PC-3 (cell line): ENCODE results near the gene EVA1A. TPM values are rescaled to one million over a fixed set of nuclear protein-coding genes. Genes with fewer than 3 reads are reported as not detected.

Source experiments
- ATAC-seq: fragments of 200-7000 bp; cut with Tn5 transposase; 2 replicates; pipeline ENCODE4 v1.9.1; 2020; ENCODE audit warnings: mild to moderate bottlenecking, moderate library complexity
- Bru-seq: library from RNA; stranded (reverse); fragments of 400-500 nt; gene quantifications from one replicate; lab custom pipeline; 2021; lab: Mats Ljungman, UMichigan
- BruChase-seq, 2 experiments: library from RNA; stranded (reverse); fragments of 400-500 nt; gene quantifications; one replicate each; lab custom pipeline; 2021; lab: Mats Ljungman, UMichigan
- BruUV-seq: library from RNA; stranded (reverse); fragments of 400-500 nt; replicated peaks from 2 replicates; lab custom pipeline; 2021; lab: Mats Ljungman, UMichigan
- CTCF ChIA-PET: fragments of 300-600 bp; sonication (Branson Sonifier 250); formaldehyde crosslinking; loops from one replicate; lab custom pipeline; 2022; ENCODE audit warnings: antibody characterized with exemption; lab: Charles Lee
- POLR2A ChIA-PET: fragments of 300-600 bp; sonication (Branson Sonifier 250); formaldehyde crosslinking; loops from one replicate; lab custom pipeline; 2022; ENCODE audit warnings: antibody characterized with exemption; ENCODE audit not compliant: unreplicated experiment; lab: Charles Lee
- DNase-seq: peaks from one replicate; pipeline ENCODE4 v3.0.0-alpha.2; 2015
- H2AFZ ChIP-seq: fragments of 300-600 bp; sonication (generic); 2 replicates; pipeline ENCODE4 v1.6.0; 2016; ENCODE audit warnings: antibody characterized with exemption, low read length
- H3F3A ChIP-seq: fragments of 300-600 bp; sonication (generic); one replicate; pipeline ENCODE4 v1.6.0; 2017; ENCODE audit warnings: antibody characterized with exemption, low read length, control low read depth, mild to moderate bottlenecking; ENCODE audit not compliant: unreplicated experiment
- H3K27ac ChIP-seq: fragments of 300-600 bp; sonication (generic); 2 replicates; pipeline ENCODE4 v1.5.1; 2016; ENCODE audit warnings: mild to moderate bottlenecking, low read length
- H3K27me3 ChIP-seq: fragments of 300-600 bp; sonication (generic); 2 replicates; pipeline ENCODE4 v1.6.1; 2016; ENCODE audit warnings: low read length, mixed read lengths
- H3K36me3 ChIP-seq: fragments of 300-600 bp; sonication (generic); 2 replicates; pipeline ENCODE4 v1.6.1; 2016; ENCODE audit warnings: low read depth, mixed run types, low read length, mixed read lengths
- H3K4me1 ChIP-seq: fragments of 300-600 bp; sonication (generic); 2 replicates; pipeline ENCODE4 v1.5.1; 2016; ENCODE audit warnings: low read length; ENCODE audit not compliant: insufficient read depth
- H3K4me2 ChIP-seq: fragments of 300-600 bp; sonication (generic); 2 replicates; pipeline ENCODE4 v1.6.0; 2016; ENCODE audit warnings: low read length
- H3K4me3 ChIP-seq: fragments of 300-600 bp; sonication (generic); 2 replicates; pipeline ENCODE4 v1.5.1; 2016; ENCODE audit warnings: mild to moderate bottlenecking, low read length, mixed read lengths
- H3K79me2 ChIP-seq: fragments of 300-600 bp; sonication (generic); 2 replicates; pipeline ENCODE4 v1.6.1; 2017; ENCODE audit warnings: low read length, mixed read lengths
- H3K9ac ChIP-seq: fragments of 300-600 bp; sonication (generic); 2 replicates; pipeline ENCODE4 v1.6.0; 2016; ENCODE audit warnings: mild to moderate bottlenecking, low read length
- H3K9me2 ChIP-seq: fragments of 300-600 bp; sonication (generic); replicated peaks from 2 replicates; pipeline ENCODE4 v1.6.1; 2016; ENCODE audit warnings: mixed run types, low read length, mixed read lengths
- H3K9me3 ChIP-seq: fragments of 300-600 bp; sonication (generic); 2 replicates; pipeline ENCODE4 v1.6.1; 2016; ENCODE audit warnings: low read length, mixed read lengths
- H4K20me1 ChIP-seq: fragments of 300-600 bp; sonication (generic); 2 replicates; pipeline ENCODE4 v1.6.1; 2016; ENCODE audit warnings: low read length, mixed read lengths
- EZH2 ChIP-seq: fragments of 300-600 bp; sonication (generic); IDR thresholded peaks from one replicate; pipeline ENCODE4 v1.6.1; 2017; ENCODE audit warnings: antibody characterized with exemption, mild to moderate bottlenecking, low read length; ENCODE audit not compliant: unreplicated experiment
- EZH2phosphoT487 ChIP-seq: fragments of 300-600 bp; sonication (generic); IDR thresholded peaks from 2 replicates; pipeline ENCODE4 v1.6.1; 2018; ENCODE audit warnings: mild to moderate bottlenecking, antibody characterized with exemption, low read length, borderline replicate concordance
- intact Hi-C: fragments of 100-400 bp; cut with micrococcal nuclease; formaldehyde crosslinking; loops from 2 replicates; pipeline ENCODE4 v1.9.0; 2023
- long read RNA-seq: library from polyadenylated mRNA; unstranded; transcript quantifications from one replicate; pipeline ENCODE4 v2.0.0, GENCODE V29; 2021; ENCODE audit not compliant: unreplicated experiment
- total RNA-seq: library from RNA; depleted of rRNA; stranded (reverse); fragments of >200 nt; gene quantifications from 2 replicates; pipeline ENCODE4 v1.2.3, GENCODE V29; 2014; rRNA removed
- TF ChIP-seq, protein P1 (sequence below): fragments of 300-600 bp; sonication (generic); conservative IDR thresholded peaks from 2 replicates; pipeline ENCODE4 v1.5.1; 2017; ENCODE audit warnings: antibody characterized with exemption, low read depth, mild to moderate bottlenecking, low read length

Gene EVA1A, protein sequence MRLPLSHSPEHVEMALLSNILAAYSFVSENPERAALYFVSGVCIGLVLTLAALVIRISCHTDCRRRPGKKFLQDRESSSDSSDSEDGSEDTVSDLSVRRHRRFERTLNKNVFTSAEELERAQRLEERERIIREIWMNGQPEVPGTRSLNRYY
- total RNA-seq: 48.9 and 70.8 TPM in 2 replicates
- Bru-seq, nascent RNA: percentile 68 among the genes with signal in this experiment
- BruChase-seq, experiment 1, labeled RNA remaining after a 6-hour chase: percentile 62 among the genes with signal in this experiment
- BruChase-seq, experiment 2, labeled RNA remaining after a 2-hour chase: percentile 57 among the genes with signal in this experiment
- long read RNA-seq, transcript EVA1A-202 (4 exons, 1,802 nt): major isoform, 19 of 35 reads
- long read RNA-seq, partial matches to known transcripts: 2 of 35 reads
- long read RNA-seq, other reads (novel, unspliced or antisense): 13 of 35 reads

DNA sequence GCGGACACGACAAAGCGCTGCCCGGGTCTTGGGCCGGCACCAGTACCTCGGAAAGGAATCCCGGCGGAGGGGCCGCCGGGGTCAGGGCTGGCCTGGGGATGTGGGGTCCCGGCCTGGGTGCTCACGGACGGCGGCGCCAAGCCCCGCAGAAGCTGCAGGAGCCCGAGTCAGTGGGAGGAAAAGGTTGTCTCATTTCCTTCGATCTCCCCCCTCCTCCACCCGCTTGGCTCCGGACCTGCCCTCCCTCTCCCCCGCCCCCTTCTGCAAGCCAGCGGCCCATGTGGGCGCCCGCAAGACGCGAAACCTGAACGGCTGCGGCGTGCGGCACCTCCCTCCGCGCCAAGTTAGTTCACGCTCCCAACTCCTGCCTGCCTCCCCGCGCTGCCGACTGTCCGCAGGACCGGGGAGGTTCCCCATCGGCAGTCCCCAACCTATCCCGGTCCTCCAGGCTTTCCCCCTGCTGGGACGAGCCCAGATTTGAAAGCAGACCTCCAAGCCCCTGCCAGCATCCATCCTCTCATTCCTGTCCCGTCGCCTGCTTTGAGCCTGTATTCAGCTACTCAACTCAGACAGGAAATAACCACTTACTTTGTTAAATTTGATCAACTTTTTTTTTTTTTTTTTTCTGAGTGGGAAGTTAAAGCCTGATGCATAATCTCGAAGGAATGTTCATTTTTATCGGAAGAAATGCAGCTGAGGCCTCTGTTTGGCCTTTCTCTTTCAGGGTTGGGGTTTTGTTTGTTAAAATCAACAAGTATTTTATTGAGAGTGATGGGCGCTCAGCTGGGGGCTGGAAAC, at the start of gene EVA1A:
Gene EVA1A (minus strand): TSS at position 172 of the 798 bp plus-strand sequence. CDS start 42,799 bp downstream, outside the sequence.
- no peaks in the 10 kb centered on the region for H4K20me1 ChIP-seq
- H3K36me3 ChIP-seq: no peaks in the 10 kb centered on the region
- peaks cover 45% of the 10 kb centered on the region for H3K79me2 ChIP-seq
- H3F3A ChIP-seq: no peaks in the 10 kb centered on the region
- CTCF ChIA-PET: interaction anchor here (1.7 to 2.1 kb wide), 3 partner anchors 45 to 95 kb away, joined by 4 to 11 read pairs (median 9); no protein-coding TSS in a partner anchor
- peak within 1 kb of the TSS; percentile 79 for H3K9ac ChIP-seq
- TF ChIP-seq, protein P1, sequence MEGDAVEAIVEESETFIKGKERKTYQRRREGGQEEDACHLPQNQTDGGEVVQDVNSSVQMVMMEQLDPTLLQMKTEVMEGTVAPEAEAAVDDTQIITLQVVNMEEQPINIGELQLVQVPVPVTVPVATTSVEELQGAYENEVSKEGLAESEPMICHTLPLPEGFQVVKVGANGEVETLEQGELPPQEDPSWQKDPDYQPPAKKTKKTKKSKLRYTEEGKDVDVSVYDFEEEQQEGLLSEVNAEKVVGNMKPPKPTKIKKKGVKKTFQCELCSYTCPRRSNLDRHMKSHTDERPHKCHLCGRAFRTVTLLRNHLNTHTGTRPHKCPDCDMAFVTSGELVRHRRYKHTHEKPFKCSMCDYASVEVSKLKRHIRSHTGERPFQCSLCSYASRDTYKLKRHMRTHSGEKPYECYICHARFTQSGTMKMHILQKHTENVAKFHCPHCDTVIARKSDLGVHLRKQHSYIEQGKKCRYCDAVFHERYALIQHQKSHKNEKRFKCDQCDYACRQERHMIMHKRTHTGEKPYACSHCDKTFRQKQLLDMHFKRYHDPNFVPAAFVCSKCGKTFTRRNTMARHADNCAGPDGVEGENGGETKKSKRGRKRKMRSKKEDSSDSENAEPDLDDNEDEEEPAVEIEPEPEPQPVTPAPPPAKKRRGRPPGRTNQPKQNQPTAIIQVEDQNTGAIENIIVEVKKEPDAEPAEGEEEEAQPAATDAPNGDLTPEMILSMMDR: no peak
- no peak for TF ChIP-seq EZH2
- no peak for TF ChIP-seq EZH2phosphoT487
- POLR2A ChIA-PET: interaction anchor here (0.6 to 1.6 kb wide), 3 partner anchors 42 to 645 kb away, joined by 3 to 8 read pairs (median 6); no protein-coding TSS in a partner anchor
- ATAC-seq: peak; percentile 70
- no peaks in the 10 kb centered on the region for H3K9me2 ChIP-seq
- H2AFZ ChIP-seq: peak within 1 kb of the TSS; percentile 90
- peaks cover 25% of the 10 kb centered on the region for H3K4me1 ChIP-seq
- DNase-seq: peak; percentile 72
- intact Hi-C loops: loop anchor here (1.0 to 2.0 kb wide), 3 partner anchors 38 to 98 kb away; no protein-coding TSS in a partner anchor
- H3K4me2 ChIP-seq: peak within 1 kb of the TSS; percentile 96
- BruUV-seq: TSS peak; percentile 58
- no peaks in the 10 kb centered on the region for H3K9me3 ChIP-seq
- H3K27ac ChIP-seq: peak within 1 kb of the TSS; percentile 48
- H3K4me3 ChIP-seq: peak within 1 kb of the TSS; percentile 86
- H3K27me3 ChIP-seq: no peaks in the 10 kb centered on the region

DNA sequence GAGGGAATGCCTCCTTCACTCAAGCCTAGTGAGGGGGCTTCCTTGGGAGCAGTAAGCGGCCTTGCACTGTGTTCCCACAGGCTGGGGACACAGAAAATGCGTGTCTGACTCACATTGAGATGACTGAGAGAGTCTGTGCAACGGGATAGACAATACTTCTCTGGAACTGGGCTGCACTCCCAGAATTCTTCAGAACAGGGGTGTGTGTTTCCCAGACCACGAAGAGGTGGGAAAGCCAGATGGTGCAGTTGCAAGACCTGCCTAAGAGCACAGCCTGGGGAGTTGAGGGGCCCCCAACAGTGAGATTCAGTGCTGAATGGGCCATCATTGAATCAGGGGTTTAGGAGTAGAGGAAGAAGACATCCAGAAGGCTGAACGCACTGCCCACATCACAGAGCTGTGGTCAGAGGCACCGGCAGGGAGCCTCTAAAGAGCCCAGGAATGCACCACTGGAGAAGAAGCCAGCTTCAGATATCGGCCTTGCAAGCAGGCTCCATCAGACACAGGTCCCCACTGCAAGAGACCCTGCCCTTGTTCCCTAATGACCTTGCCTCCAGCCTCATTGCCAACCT, 49.3 kb upstream of the EVA1A start:
- Histone ChIP-seq H3K27me3 (no peaks in the 10 kb centered on the region), H3K27ac (no peak overlapping the region), H3K4me1 (peaks cover 58% of the 10 kb centered on the region), H3K4me3 (no peak overlapping the region), H3K4me2 (no peak overlapping the region), H3K36me3 (no peaks in the 10 kb centered on the region), H3K9me3 (no peaks in the 10 kb centered on the region), H4K20me1 (no peaks in the 10 kb centered on the region), H3F3A (peaks cover 7% of the 10 kb centered on the region), H3K79me2 (no peaks in the 10 kb centered on the region), H3K9ac (no peak overlapping the region), H2AFZ (no peak overlapping the region), H3K9me2 (no peaks in the 10 kb centered on the region)
- TF ChIP-seq EZH2: no peak
- DNase-seq (peak; percentile 29), ATAC-seq (no peak)
- intact Hi-C loops: loop anchor here (1.0 to 5.0 kb wide), 4 partner anchors 18 to 146 kb away; no protein-coding TSS in a partner anchor
- ChIA-PET POLR2A (no interaction called here), CTCF (interaction anchor here (0.6 to 1.1 kb wide), 2 partner anchors 18 to 144 kb away, joined by 3 to 6 read pairs; no protein-coding TSS in a partner anchor)
- BruUV-seq: no TSS peak

DNA sequence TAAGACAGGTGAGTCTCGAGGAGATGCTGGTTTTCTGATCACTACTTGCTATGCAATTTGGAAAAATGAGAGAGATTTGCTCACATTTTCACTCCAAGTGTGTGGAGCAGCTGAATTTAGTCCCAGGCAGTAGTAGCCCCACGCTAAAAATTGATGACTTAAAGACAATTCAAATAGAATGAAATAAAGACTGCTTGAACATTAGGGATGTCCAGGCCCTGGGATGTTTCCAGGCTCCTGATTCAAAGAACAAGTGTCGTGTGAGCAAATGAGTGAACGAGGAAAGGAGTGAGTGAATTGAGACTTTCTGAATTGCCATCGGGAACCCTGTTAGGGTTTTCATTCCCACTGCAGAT, 48.6 kb upstream of the EVA1A start:
- Histone ChIP-seq H3F3A (peaks cover 7% of the 10 kb centered on the region), H3K9me3 (no peaks in the 10 kb centered on the region), H4K20me1 (no peaks in the 10 kb centered on the region), H3K4me3 (no peak overlapping the region), H3K4me1 (peaks cover 60% of the 10 kb centered on the region), H3K79me2 (no peaks in the 10 kb centered on the region), H3K27me3 (no peaks in the 10 kb centered on the region), H3K27ac (no peak overlapping the region), H2AFZ (0 out of 2 replicates have a peak overlapping the region, but pooled peaks have one; percentile 83), H3K4me2 (peak overlapping the region; percentile 84; the same call in 1 of the 2 replicates), H3K36me3 (no peaks in the 10 kb centered on the region), H3K9ac (no peak overlapping the region), H3K9me2 (no peaks in the 10 kb centered on the region)
- POLR2A ChIA-PET: no interaction called here
- no TSS peak for BruUV-seq
- DNase-seq (no peak), ATAC-seq (no peak)
- CTCF ChIA-PET: no interaction called here
- intact Hi-C loops: loop anchor here (1.0 to 5.0 kb wide), 4 partner anchors 19 to 145 kb away; no protein-coding TSS in a partner anchor
- no peak for TF ChIP-seq EZH2phosphoT487
- TF ChIP-seq, protein P1: peak; percentile 7; the same call in 1 of the 2 replicates
- TF ChIP-seq EZH2: no peak
